Activated CD4-positive, alpha-beta T cell treated with anti-CD3 and anti-CD28 coated beads, Interleukin-2, amount 50 U/mL, for 48 hours (primary cell): ENCODE data around the gene ABCC1.
"Not testable (repeated sequence)": the region's sequence is repeated elsewhere in the genome, so short reads cannot be mapped to it uniquely, and the experiment has no call there.

Source experiments
- DNase-seq, 2 experiments: peaks; one replicate each; pipeline ENCODE4 v3.0.0-alpha.2; 2020

The ABCC1 gene

DNA sequence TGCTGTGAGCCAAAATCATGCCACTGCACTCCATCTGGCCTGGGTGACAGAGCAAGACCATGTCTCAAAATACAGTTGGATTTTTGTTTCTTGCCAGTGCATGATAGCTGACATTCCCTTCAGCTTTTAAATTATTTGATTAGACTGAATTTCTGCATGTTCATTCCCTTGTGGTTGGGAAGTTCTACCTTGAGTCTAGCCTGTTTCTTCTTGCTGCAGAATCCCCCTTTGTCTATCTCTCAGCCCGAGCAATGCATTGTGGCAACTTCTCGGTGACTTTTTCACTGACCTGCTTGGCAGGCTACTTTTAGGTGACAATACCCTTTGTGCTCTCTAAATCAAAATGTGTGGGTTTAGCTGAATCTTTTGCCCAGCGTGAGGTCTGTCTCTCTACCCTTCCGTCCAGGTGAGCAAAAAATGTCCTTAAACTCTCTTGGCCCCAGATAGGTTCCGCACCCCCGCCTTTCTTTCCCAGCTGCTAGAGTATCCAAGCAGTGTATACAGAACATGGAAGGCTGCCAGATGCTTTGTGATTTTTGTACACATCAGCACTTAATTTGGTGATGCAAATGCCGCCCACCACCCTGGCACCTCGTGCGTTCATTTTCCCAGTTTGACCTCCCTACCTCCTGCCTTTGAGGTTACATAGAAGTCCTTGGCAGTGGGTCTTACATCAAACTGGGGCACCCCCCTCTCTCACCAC lies 143.7 kb downstream of the ABCC1 start:
- no peak for DNase-seq

- DNase-seq = no peak
Measured at GRCh38 chr16:16093628-16094332, 144.4 kb downstream of the ABCC1 start.

- DNase-seq = no peak
Measured at GRCh38 chr16:16095646-16096045, 146.2 kb downstream of the ABCC1 start.

- DNase-seq = no peak
Measured at GRCh38 chr16:16096121-16096857, 146.9 kb downstream of the ABCC1 start.

DNA sequence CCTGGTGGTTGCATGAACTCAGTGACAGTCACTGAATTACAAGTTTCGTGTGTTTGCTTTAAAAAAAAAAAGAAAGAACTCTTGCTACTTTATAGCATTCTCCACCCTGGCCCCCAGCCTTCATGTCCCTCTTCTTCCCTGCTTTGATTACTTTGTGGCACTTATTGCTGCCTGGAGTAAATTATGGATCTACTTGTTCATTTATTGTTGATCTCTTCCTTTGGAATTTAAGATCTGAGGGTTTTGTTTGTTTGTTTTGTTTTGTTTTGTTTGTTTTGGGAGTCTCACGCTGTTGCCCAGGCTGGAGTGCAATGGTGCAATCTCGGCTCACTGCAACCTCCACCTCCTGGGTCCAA lies 147.4 kb downstream of the ABCC1 start:
- DNase-seq = no peak

DNA sequence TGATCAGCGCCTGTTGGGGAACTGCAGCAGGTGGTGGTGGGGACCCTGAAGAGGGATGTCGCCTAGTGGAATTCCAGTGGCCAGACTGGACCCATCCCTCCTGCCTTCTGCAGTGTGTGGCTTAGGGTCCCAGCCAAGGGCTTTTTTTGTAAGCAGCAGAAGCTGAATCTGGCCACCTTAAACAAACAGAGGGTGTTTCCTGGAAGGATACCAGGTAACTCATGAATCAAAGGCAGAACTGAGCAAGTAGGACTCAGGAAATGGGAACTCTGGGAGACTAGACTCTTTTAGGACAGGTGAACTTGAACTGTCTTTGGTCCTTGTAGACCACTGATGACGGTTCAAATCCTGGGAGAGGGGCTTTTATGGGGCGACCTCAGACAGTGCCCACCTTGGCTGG lies 149.9 kb downstream of the ABCC1 start:
- no peak for DNase-seq

DNA sequence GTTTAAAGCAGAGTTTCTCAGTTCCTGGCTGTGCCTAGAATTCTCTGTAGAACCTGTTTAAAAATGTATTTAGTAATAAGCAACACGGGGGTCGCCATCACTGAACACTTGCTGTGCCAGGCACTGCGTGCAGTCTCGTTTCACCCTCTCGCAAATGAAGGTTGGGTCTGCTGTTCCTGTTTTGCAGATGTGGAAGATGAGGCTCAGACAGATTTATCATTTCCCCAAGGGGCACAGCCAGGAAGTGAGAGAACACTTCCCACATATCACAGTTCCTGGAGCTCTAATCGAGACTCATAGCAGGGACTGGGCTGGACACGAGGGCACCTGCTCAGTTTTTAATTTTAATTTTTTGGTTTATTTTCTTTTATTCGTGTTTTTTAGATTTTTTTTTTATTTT lies 151.2 kb downstream of the ABCC1 start:
- DNase-seq = no peak

GRCh38 chr16:16101585-16101984 lies 152.2 kb downstream of the ABCC1 start:
- no peak for DNase-seq

GRCh38 chr16:16102738-16103137 lies 153.3 kb downstream of the ABCC1 start:
- no peak for DNase-seq

DNA sequence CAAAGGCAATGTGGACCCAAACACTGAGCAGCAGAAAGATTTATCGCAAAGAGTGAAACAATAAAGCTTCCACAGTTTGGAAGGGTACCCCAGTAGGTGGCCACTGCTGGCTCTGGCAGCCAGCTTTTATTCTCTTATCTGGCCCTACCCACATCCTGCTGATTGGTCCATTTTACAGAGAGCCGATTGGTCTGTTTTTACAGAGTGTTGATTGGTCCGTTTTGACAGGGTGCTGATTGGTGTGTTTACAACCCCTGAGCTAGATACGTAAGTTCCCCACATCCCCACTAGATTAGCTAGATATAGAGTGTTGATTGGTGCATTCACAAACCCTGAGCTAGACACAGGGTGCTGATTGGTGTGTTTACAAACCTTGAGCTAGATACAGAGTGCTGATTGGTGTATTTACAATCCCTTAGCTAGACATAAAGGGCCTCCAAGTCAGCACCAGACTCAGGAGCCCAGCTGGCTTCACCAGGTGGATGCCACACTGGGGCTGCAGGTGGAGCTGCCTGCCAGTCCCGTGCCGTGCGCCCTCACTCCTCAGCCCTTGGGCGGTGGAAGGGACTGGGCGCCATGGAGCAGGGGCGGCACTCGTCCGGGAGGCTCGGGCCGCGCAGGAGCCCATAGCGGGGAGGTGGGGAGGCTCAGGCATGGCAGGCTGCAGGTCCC lies 154.9 kb downstream of the ABCC1 start:
- not testable (repeated sequence) for DNase-seq

GRCh38 chr16:16104804-16105141 lies 155.4 kb downstream of the ABCC1 start:
- not testable (repeated sequence) for DNase-seq

GRCh38 chr16:16105646-16106045 lies 156.2 kb downstream of the ABCC1 start:
- DNase-seq = no peak

DNA sequence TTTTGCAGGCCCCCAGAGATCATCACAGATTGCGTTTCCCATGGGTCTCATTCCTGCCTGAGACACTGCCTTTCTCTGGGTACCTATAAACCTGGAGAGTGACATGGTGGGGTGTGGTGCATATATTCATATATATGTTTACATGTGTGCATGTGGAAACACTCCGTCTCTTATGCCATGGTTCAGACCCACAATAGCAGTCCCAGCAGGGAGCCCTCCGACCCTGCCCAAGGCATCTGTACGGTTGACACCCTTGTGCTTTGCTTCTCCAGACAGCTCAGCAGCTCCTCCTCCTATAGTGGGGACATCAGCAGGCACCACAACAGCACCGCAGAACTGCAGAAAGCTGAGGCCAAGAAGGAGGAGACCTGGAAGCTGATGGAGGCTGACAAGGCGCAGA lies 157.1 kb downstream of the ABCC1 start:
- no peak for DNase-seq

- DNase-seq = no peak
Measured at GRCh38 chr16:16107839-16108238, 158.4 kb downstream of the ABCC1 start.

- DNase-seq = no peak
Measured at GRCh38 chr16:16108759-16109158, 159.3 kb downstream of the ABCC1 start.

DNA sequence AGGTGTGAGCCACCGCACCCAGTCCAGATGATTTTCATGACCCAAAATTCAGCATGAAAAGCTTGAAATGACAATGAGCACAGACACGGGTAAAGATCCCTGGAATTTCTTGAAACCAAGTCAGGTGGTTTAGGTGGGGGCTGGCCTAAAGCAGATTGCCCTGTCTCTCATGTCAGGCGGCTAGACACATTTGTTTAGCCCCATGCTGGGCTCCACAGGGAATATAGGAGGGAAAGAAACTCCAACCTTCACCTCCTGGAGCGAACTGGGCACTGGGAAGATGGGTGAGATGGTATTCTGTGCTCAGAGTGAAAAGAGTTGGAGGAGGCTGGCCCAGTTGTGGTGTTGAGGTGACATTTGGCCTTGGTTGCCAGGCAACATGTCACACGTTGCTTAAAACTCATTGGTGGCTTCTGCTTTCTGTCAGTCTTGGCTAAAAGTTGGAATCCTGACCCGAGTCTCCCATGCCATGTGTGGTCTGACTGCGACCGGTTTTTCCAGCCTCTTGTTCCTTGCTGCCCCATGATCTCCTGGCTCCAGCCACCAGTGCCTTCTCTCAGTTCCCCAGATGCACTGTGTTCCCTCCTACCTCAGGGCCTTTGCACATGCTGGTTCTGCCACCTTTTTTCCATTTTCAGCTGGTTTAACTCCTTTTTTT lies 160.2 kb downstream of the ABCC1 start:
- no peak for DNase-seq

DNA sequence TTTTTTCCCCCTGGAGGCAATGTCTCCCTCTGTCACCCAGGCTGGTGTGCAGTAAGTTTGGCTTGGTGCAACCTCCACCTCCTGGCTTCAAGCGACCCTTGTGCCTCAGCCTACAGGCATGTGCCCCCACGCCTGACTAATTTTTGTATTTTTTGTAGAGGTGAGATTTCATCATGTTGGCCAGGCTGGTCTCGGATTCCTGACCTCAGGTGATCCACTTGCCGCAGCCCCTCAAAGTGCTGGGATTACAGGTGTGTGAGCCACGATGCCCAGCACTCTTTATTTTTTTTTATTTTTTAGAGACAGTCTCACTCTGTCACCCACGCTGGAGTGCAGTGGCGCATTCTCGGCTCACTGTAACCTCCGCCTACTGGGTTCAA lies 160.7 kb downstream of the ABCC1 start:
- no peak for DNase-seq

DNA sequence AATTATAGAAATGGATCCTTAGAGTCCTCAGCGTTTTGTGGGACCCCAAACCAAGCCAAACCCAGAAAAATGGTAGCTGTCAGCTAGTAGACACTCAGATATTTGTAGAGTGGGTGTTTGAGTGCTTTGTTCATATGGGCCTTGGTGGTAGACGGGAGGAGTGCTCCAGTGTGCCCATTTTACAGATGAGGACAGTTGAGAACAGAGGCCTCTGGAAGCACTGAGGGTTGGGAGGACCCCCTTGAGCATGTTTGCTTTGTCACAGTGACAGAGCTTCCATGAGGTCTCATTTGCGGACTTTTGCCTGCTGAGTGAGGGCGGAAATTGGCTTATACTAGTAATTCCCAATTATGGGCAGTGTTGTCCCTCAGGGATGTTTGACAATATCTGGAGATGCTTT lies 162.2 kb downstream of the ABCC1 start:
- DNase-seq = no peak

DNA sequence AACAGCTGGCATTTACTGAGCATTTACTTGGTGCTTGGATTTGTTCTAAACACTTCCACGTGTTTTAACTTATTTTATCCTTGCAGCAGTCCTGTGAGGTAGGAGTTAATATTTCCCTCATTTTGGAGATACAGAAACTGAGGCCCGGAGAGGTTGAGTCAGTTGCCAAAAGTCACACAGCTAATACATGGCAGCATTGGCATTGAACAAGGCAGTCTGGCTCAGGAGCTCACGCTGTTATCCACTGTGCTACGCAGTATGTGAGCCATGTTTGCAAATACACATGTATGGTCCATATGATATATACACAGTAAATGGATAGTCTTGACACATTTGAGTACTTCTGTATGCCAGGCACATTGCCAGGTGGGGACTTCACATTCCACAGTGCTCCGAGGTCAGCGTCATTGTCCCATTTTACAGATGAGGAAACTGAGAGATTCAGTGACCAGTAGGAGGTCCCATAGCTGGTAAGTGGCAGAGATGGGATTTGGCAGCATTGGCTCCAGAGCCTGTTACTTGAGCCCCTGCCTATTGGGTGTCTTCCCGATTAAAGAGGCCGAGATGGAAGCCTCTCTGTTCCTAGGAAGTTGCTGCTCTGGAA lies 163.1 kb downstream of the ABCC1 start:
- DNase-seq = no peak

- DNase-seq = no peak
Measured at GRCh38 chr16:16113076-16113475, 163.7 kb downstream of the ABCC1 start.

GRCh38 chr16:16116841-16117240 lies 167.4 kb downstream of the ABCC1 start:
- DNase-seq = no peak

DNA sequence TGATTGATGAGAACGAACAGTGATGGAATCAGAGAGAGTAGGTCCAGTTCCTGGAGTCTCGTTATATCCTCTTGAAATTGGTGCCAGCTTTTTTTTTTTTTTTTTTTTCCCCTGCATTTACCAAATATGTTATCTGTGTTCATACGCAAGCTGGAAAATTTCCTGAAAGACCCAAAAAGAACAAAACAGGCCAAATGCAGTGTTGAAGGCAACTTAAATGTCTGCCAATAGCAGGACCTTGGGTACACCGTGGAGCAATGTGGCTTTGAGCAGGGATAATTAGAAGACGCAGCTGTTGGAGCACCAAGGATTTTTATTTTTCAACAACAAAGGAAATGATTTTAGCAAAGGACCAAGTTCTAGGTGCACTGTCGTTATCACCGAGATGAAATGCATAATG lies 168.9 kb downstream of the ABCC1 start:
- no peak for DNase-seq

- no peak for DNase-seq
Measured at GRCh38 chr16:16120044-16120381, 170.6 kb downstream of the ABCC1 start.
